Islet of Langerhans (tissue), 1 donor: ENCODE measurements around the gene SIM2.

Source experiments
- FAIRE-seq: peaks from one replicate; lab custom pipeline; 2011; peaks lifted over from hg19 to GRCh38; lab: Jason Lieb, UNC

Gene SIM2

GRCh38 chr21:36768496-36768895 is 69.6 kb downstream of the SIM2 start:
- no peak for FAIRE-seq

DNA sequence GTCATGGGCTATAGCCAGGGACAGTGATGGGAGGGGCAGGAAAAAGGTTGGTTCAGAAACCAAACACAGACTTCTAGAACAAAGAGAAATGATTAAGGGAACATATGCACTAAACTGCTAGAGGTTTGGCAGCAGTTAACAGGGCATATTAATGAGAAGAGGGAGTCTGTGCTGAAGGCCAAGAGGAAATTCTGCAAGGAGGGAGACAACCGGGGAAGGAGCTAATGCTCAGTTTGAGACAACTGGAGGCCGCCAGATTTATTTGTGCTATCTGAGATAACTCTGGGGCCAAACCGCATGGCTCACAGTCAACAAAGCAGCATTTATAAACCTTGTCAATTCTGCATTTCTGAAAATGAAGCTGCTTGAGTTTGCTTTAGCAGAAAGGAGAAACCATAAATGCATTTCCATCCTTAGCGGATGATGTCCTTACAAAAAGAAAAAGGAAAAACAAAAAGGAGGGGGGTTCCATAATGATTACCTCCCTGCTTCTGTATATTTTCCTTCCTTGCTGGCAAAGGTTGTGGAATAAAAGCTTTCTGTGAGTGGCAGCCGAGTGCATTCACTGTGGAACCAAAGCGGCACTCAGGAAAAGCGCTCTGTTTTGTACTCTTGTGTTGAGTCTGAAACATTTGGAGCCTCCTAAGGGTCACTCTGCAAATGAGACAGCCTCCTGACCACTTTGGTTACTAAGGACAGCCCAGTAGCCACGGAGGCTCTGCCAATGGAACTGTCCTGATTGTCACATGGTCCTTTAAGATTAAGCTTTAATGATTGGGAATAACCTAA is 70.3 kb downstream of the SIM2 start:
- no peak for FAIRE-seq

- no peak for FAIRE-seq
Measured at GRCh38 chr21:36773117-36773516, 74.2 kb downstream of the SIM2 start.

- no peak for FAIRE-seq
Measured at GRCh38 chr21:36773995-36774394, 75.1 kb downstream of the SIM2 start.

GRCh38 chr21:36776981-36777617 is 78.2 kb downstream of the SIM2 start:
- no peak for FAIRE-seq

GRCh38 chr21:36780861-36781260 is 81.9 kb downstream of the SIM2 start:
- no peak for FAIRE-seq

GRCh38 chr21:36783612-36784374 is 84.9 kb downstream of the SIM2 start:
- FAIRE-seq, result no peak

- FAIRE-seq, result no peak
Measured at GRCh38 chr21:36784947-36785346, 86.0 kb downstream of the SIM2 start.

GRCh38 chr21:36785615-36786014 is 86.7 kb downstream of the SIM2 start:
- FAIRE-seq, result no peak

DNA sequence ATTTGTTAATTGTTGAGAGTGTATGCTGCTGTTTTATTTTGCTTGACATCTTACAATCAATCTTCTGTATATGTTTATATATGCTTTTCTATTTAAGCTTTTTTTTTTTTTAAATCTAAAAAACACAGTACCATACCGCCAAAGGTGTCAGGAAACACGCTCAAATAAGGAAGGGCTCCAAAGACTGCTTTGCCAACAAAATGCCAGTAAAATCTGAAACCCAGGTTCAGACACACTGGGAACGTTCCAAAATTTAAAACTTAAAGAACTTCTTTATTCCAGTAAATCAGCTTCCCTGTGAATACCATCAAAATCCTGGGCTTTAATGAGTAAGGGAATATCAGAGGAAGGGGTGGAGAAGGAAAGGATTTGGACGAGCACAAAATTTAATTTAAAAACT is 87.3 kb downstream of the SIM2 start:
- no peak for FAIRE-seq

GRCh38 chr21:36788120-36788638 is 89.3 kb downstream of the SIM2 start:
- FAIRE-seq, result no peak

GRCh38 chr21:36790616-36791015 is 91.7 kb downstream of the SIM2 start:
- no peak for FAIRE-seq

- FAIRE-seq, result no peak
Measured at GRCh38 chr21:36791180-36791579, 92.3 kb downstream of the SIM2 start.

- FAIRE-seq, result no peak
Measured at GRCh38 chr21:36791695-36792470, 93.0 kb downstream of the SIM2 start.

GRCh38 chr21:36792505-36792967 is 93.6 kb downstream of the SIM2 start:
- FAIRE-seq, result no peak

GRCh38 chr21:36796070-36796469 is 97.2 kb downstream of the SIM2 start:
- no peak for FAIRE-seq

DNA sequence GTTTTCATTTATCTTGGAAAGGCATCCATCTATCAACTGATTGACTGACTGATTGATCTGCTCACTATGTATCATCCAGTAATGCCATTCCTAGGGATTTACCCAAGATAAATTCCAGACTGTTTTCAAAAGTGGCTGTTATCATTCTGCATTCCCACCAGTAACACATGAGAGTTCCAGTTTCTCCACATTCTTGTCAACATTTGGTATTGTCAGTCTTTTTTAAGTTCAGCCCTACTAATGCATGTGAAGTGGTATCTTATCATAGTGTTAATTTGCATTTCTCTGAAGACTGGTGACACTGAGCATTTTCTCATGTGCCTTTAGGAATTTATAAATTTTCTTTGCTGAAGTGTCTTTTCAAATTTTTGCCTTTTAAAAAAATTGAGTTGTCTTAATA is 99.6 kb downstream of the SIM2 start:
- FAIRE-seq, result no peak
